ENCODE data around the gene NAA80.

The NAA80 gene

DNA sequence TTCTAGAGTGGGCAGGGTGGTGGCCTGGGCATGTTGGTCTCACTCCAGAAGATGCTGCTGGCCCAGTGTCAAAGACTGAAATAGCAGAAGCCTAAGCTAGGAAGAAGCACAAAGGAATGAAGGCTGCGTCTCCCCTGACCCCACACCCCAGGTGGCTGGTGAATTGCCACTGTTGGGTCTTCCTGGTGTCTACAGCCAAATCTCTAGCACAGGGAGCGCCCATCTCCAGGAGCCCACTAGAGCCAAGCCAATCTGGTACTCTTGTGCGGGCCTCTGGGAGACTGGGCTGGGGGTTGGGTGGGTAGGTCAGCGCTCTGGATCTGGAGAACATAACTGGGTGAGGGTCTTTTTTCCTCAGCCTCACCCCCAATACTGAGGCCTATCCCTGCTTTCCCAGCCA lies 27.9 kb upstream of the NAA80 start:
- no peak for DNase-seq (ENCODE audit: low spot score)
- TF ChIP-seq, protein P1, sequence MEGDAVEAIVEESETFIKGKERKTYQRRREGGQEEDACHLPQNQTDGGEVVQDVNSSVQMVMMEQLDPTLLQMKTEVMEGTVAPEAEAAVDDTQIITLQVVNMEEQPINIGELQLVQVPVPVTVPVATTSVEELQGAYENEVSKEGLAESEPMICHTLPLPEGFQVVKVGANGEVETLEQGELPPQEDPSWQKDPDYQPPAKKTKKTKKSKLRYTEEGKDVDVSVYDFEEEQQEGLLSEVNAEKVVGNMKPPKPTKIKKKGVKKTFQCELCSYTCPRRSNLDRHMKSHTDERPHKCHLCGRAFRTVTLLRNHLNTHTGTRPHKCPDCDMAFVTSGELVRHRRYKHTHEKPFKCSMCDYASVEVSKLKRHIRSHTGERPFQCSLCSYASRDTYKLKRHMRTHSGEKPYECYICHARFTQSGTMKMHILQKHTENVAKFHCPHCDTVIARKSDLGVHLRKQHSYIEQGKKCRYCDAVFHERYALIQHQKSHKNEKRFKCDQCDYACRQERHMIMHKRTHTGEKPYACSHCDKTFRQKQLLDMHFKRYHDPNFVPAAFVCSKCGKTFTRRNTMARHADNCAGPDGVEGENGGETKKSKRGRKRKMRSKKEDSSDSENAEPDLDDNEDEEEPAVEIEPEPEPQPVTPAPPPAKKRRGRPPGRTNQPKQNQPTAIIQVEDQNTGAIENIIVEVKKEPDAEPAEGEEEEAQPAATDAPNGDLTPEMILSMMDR (IDR thresholded peaks at IDR 0.05; ENCODE audit: extremely low read depth, missing control alignments) = no peak

DNA sequence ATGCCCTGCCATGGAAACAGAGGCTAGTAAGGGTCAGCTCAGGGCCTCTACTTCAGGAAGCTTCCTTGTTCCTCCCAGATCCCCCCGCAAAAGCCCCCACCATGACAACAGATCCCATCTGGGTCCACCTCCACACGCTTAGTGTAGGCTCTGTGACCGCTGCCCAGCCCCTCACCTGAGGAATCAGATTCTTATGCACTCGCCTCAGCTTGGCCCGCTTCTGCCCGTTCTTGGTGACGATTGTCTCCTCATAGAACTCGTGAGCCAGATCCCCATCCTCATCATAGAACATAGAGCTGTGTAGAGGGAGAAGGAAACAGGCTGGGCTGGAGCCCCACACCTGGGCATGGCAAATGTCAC lies 27.0 kb upstream of the NAA80 start:
- TF ChIP-seq, protein P1 (IDR thresholded peaks at IDR 0.05; ENCODE audit: extremely low read depth, missing control alignments) = no peak
- DNase-seq (ENCODE audit: low spot score) = no peak

DNA sequence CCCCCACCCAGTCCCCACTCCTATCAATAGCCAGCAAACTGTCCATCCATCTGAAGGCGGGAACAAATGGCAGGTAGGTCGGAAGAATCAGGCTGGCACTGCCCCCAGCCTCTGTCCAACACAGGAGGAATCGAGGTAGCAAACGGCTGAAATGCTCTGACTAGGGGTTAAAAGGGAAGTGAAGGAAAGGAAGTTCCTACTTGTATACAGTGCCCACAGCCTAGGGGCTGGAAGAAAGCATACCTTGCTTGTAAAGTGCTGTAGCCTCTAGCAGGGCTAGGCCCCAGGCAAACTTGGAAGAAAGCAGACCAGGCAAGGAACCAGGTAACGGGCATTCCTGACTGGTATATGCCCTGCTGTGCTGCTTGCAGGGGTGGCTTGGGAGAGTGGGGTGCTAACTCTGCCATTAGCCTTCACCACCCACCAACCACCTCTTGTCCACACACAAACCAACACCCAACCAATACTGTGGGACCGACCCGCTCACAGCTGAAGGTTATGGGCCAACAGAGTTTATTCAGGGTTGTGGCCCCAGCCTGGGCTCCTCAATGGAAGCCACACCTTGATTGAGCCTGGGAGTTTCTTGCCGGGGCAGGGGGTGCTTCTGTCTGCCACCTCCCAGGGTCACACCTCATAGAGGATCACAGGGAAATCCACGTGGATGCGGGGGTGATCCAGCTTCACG lies 26.4 kb upstream of the NAA80 start:
- no peak for DNase-seq (ENCODE audit: low spot score)
- TF ChIP-seq, protein P1 (IDR thresholded peaks at IDR 0.05; ENCODE audit: extremely low read depth, missing control alignments) = no peak

DNA sequence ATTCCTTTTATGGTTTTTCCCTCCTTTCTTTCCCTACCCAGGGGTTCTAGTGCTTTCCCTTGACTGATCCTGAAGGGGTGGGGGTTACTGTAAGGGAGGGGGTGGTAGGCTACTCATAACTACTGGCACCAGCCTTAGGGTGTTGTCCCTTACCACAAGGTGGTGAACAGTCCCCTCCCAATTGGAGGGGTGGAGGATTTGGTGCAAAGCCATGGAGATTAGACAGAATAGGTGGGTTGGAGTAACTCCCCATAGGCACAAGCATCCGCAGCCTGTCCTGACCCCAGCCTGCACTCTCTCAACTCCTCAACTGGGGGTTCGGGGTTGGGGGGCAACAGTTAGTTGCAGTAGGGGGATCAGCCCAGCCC lies 25.9 kb upstream of the NAA80 start:
- no peak for DNase-seq (ENCODE audit: low spot score)
- TF ChIP-seq, protein P1 (IDR thresholded peaks at IDR 0.05; ENCODE audit: extremely low read depth, missing control alignments) = no peak

DNA sequence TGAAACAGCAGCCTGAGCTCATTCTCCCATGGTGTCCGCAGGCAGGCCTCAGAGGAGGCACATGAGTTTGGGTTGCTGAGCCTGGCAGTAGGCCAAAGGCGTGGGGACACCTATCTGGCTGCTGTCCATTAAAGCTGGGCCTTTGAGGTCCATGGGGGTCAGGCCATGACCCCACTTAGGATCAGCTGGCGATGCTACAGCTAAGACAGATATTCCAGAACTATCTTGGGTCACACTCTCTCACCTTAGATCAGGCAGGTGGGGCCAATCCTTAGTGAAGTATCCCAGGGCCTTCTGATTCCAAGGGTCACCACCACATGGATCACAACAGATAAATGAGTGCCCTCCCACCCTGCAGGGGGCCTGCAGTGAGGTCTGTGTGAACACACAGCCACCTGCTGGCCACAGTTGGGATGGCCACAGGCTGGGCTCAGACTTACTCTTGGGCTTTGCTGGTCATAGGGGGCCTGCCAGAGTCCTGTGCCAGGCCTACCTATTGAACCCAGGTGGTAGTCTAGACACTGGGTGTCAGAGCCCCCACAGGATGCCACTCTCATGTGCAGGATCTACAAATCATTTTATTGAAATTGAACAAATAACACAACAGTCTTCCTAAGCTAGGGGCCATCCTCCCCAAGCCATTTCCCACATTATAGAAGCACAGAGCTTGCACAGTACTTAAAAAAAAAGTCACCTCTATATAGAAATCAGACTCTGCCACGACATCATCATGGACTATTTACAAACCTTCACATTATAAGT lies 25.3 kb upstream of the NAA80 start:
- DNase-seq (ENCODE audit: low spot score) = peak; percentile 76
- TF ChIP-seq, protein P1 (IDR thresholded peaks at IDR 0.05; ENCODE audit: extremely low read depth, missing control alignments) = peak; percentile 76

DNA sequence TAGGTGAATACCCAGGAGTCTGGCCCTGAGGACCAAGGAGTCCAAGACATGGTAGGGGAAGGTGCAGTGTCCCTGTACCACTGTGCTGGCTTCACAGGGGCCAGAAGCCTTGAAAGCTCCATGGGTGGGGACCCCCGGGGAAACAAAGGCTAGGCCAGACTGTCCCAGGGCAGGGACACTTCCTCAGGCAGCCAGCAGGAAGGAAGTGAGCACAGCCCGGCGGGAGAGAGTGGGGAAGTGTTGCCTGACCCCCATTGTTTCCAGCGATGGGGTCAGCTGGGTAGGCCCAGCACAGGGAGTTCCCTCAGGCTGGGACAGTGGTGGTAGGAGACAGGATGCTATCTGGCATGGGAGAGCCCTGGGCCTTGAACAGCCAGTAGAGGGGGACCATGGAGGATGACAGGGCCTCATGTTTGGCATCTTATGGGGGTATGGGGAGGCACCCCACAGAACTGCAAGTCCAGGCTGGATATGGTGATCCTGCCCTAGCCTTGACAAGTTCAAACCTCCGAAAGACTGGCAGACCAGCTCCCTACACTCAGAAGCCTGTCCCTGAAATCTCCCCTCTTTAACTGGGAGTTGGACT lies 24.5 kb upstream of the NAA80 start:
- TF ChIP-seq, protein P1 (IDR thresholded peaks at IDR 0.05; ENCODE audit: extremely low read depth, missing control alignments) = no peak
- DNase-seq (ENCODE audit: low spot score) = no peak

DNA sequence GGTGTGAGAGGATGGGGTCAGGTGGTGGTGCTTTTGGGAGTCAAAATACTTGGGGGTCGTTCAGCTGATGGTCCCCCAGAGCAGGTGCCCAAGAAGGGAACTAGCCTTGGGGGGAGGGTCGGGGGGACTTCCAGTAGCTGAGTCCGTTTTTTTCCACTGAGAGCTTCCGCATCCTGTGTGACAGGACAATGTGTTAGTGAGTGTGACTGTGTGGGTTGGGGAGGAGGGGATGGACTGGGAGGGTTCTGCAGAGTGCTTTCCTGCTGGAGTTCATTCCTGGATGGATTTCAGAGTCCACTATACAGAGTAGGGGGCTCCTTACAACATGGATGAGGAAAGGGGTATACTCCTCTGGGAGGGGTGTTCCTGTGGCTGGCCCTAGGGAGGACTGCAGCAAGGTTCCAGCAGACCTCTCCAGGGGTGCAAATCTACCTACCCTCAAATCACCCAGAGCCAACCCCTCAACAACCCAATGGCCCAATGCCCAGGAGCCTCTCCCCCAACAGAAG lies 23.9 kb upstream of the NAA80 start:
- no peak for DNase-seq (ENCODE audit: low spot score)
- TF ChIP-seq, protein P1 (IDR thresholded peaks at IDR 0.05; ENCODE audit: extremely low read depth, missing control alignments) = no peak
